ENCODE data around the gene USP13.
A peak's percentile ranks its signal among the peaks of the same experiment; 100 is the strongest.
"Not testable (repeated sequence)": the region's sequence is repeated elsewhere in the genome, so short reads cannot be mapped to it uniquely, and the experiment has no call there.

Gene USP13

GRCh38 chr3:179630753-179631451 is 21.9 kb upstream of the USP13 start:
- DNase-seq (ENCODE audit: insufficient read length, low spot score) = no peak
- TF ChIP-seq CTCF (IDR thresholded peaks at IDR 0.05; ENCODE audit: insufficient read depth, missing control alignments) = no peak
- FAIRE-seq = no peak

- FAIRE-seq (no peak), DNase-seq (ENCODE audit: insufficient read length, low spot score) (no peak)
- TF ChIP-seq CTCF (IDR thresholded peaks at IDR 0.05; ENCODE audit: insufficient read depth, missing control alignments) = no peak
These were observed 12.4 kb upstream of the USP13 start for GRCh38 chr3:179640469-179640868.

- FAIRE-seq = no peak
- no peak for DNase-seq (ENCODE audit: insufficient read length, low spot score)
- TF ChIP-seq CTCF (IDR thresholded peaks at IDR 0.05; ENCODE audit: insufficient read depth, missing control alignments) = no peak
These were observed 10.0 kb upstream of the USP13 start for GRCh38 chr3:179642871-179643270.

GRCh38 chr3:179643837-179644236 is 9.0 kb upstream of the USP13 start:
- not testable (repeated sequence) for FAIRE-seq; DNase-seq (ENCODE audit: insufficient read length, low spot score)

- no peak for DNase-seq (ENCODE audit: insufficient read length, low spot score)
- FAIRE-seq = no peak
- no peak for TF ChIP-seq CTCF (IDR thresholded peaks at IDR 0.05; ENCODE audit: insufficient read depth, missing control alignments)
These were observed 6.7 kb upstream of the USP13 start for GRCh38 chr3:179646177-179646576.

- no peak for DNase-seq (ENCODE audit: insufficient read length, low spot score)
- no peak for FAIRE-seq
- no peak for TF ChIP-seq CTCF (IDR thresholded peaks at IDR 0.05; ENCODE audit: insufficient read depth, missing control alignments)
These were observed 973 bp upstream of the USP13 start for GRCh38 chr3:179651687-179652446.

GRCh38 chr3:179653096-179653797 is 407 bp downstream of the USP13 start:
- FAIRE-seq (no peak), DNase-seq (ENCODE audit: insufficient read length, low spot score) (no peak)
- peak; percentile 22 for TF ChIP-seq CTCF (IDR thresholded peaks at IDR 0.05; ENCODE audit: insufficient read depth, missing control alignments)
